ENCODE measurements around the gene ZNF853.
A peak's percentile ranks its signal among the peaks of the same experiment; 100 is the strongest.
"Not testable (repeated sequence)": the region's sequence is repeated elsewhere in the genome, so short reads cannot be mapped to it uniquely, and the experiment has no call there.

The ZNF853 gene

GRCh38 chr7:6614953-6615722 lies at the start of gene ZNF853:
TSS of gene ZNF853 (plus strand) at chr7:6615610. CDS start at chr7:6616175, 565 bp downstream.
- no peak for DNase-seq (ENCODE audit: low spot score)

GRCh38 chr7:6565655-6566054 lies 49.8 kb upstream of the ZNF853 start:
- DNase-seq (ENCODE audit: low spot score) = peak; percentile 89

GRCh38 chr7:6567886-6568285 lies 47.5 kb upstream of the ZNF853 start:
- no peak for DNase-seq (ENCODE audit: low spot score)

- DNase-seq (ENCODE audit: low spot score) = no peak
Observed at GRCh38 chr7:6571160-6571779, 44.1 kb upstream of the ZNF853 start.

GRCh38 chr7:6575281-6576023 lies 40.0 kb upstream of the ZNF853 start:
- no peak for DNase-seq (ENCODE audit: low spot score)

- DNase-seq (ENCODE audit: low spot score) = no peak
Observed at GRCh38 chr7:6576024-6576866, 39.2 kb upstream of the ZNF853 start.

GRCh38 chr7:6576867-6577368 lies 38.5 kb upstream of the ZNF853 start:
- DNase-seq (ENCODE audit: low spot score) = not testable (repeated sequence)

- peak; percentile 91 for DNase-seq (ENCODE audit: low spot score)
Observed at GRCh38 chr7:6577369-6578113, 37.9 kb upstream of the ZNF853 start, which contains the start of gene ZDHHC4. TSS of gene ZDHHC4 (plus strand) at chr7:6577454. CDS start at chr7:6580562, 3,108 bp downstream.

- DNase-seq (ENCODE audit: low spot score) = no peak
Observed at GRCh38 chr7:6578114-6579084, 37.0 kb upstream of the ZNF853 start.

GRCh38 chr7:6579446-6579845 lies 36.0 kb upstream of the ZNF853 start:
- no peak for DNase-seq (ENCODE audit: low spot score)

GRCh38 chr7:6585746-6586432 lies 29.5 kb upstream of the ZNF853 start:
- peak; percentile 46 for DNase-seq (ENCODE audit: low spot score)

GRCh38 chr7:6588566-6588965 lies 26.8 kb upstream of the ZNF853 start:
- DNase-seq (ENCODE audit: low spot score) = no peak

GRCh38 chr7:6589151-6589828 lies 26.1 kb upstream of the ZNF853 start:
- no peak for DNase-seq (ENCODE audit: low spot score)

- DNase-seq (ENCODE audit: low spot score) = peak; percentile 81
Observed at GRCh38 chr7:6589829-6590644, 25.4 kb upstream of the ZNF853 start, which contains the start of gene INTS15. TSS of gene INTS15 (plus strand) at chr7:6590021. CDS start at chr7:6590284, 263 bp downstream.

GRCh38 chr7:6590645-6591110 lies 24.7 kb upstream of the ZNF853 start:
- peak; percentile 68 for DNase-seq (ENCODE audit: low spot score)

- no peak for DNase-seq (ENCODE audit: low spot score)
Observed at GRCh38 chr7:6600093-6600492, 15.3 kb upstream of the ZNF853 start.

GRCh38 chr7:6604458-6604857 lies 11.0 kb upstream of the ZNF853 start:
- DNase-seq (ENCODE audit: low spot score) = no peak

All from SW480 (cell line).